HepG2 (cell line): ENCODE data around the gene SASH3. TPM values are rescaled to one million over a fixed set of nuclear protein-coding genes. Genes with fewer than 3 reads are reported as not detected.
A peak's percentile ranks its signal among the peaks of the same experiment; 100 is the strongest.

ENCODE experiments used
- ATAC-seq: fragments of 200-7000 bp; cut with Tn5 transposase; 3 replicates; pipeline ENCODE4 v1.9.1; 2020; ENCODE audit warnings: mild to moderate bottlenecking, moderate library complexity
- BruUV-seq: library from RNA; stranded (reverse); fragments of 400-500 nt; replicated peaks from 2 replicates; lab custom pipeline; 2021; lab: Mats Ljungman, UMichigan
- CTCF ChIA-PET: fragments of 300-600 bp; formaldehyde crosslinking; extraction: SDS; loops from one replicate; lab custom pipeline; 2021; ENCODE audit warnings: low total read pairs, inconsistent platforms, low intra/inter-chr PET ratio; lab: Yijun Ruan, JAX
- POLR2A ChIA-PET: fragments of 350-600 bp; sonication (Branson Sonifier 250); formaldehyde crosslinking; loops from one replicate; lab custom pipeline; 2020; ENCODE audit warnings: antibody characterized with exemption, inconsistent platforms; lab: Yijun Ruan, JAX
- DNase-seq: peaks from one replicate; pipeline ENCODE4 v3.0.0-alpha.2; 2015; ENCODE audit warnings: low spot score
- FAIRE-seq: peaks from 3 replicates; lab custom pipeline; 2011; peaks lifted over from hg19 to GRCh38; lab: Jason Lieb, UNC
- H2AFZ ChIP-seq: one replicate; pipeline ENCODE4 v1.6.1; 2011; ENCODE audit warnings: low read length, inconsistent platforms
- H3K27ac ChIP-seq: fragments of 300-600 bp; 3 replicates; pipeline ENCODE4 v1.8.0; 2011; ENCODE audit warnings: mixed run types, mild to moderate bottlenecking, mixed read lengths, low read length, inconsistent platforms; ENCODE audit not compliant: insufficient read depth; ENCODE audit errors: extremely low read length
- H3K27me3 ChIP-seq, 2 experiments: fragments of 200-600 bp in 1 of 2; 2 replicates in 1 of 2; 3 replicates in 1 of 2; pipeline versions ENCODE4 v1.6.0 to v1.8.0; 2011; ENCODE audit warnings: low read length in 2 of 2, mild to moderate bottlenecking in 2 of 2, moderate library complexity in 2 of 2, inconsistent platforms in 1 of 2; ENCODE audit not compliant: insufficient read depth in 2 of 2, control insufficient read depth in 1 of 2
- H3K36me3 ChIP-seq, 2 experiments: fragments of 200-600 bp in 1 of 2; replicated peaks in 1 of 2; 2 replicates in 1 of 2; 3 replicates in 1 of 2; pipeline versions ENCODE4 v1.5.1 to v1.8.0; 2011; ENCODE audit warnings: low read length in 2 of 2, inconsistent platforms in 1 of 2; ENCODE audit not compliant: insufficient read depth in 2 of 2, control insufficient read depth in 1 of 2
- H3K4me1 ChIP-seq: 2 replicates; pipeline ENCODE4 v1.5.1; 2012; ENCODE audit warnings: low read length, inconsistent platforms; ENCODE audit not compliant: insufficient read depth
- H3K4me2 ChIP-seq: 2 replicates; pipeline ENCODE4 v1.6.0; 2011; ENCODE audit warnings: low read depth, low read length, inconsistent platforms
- H3K4me3 ChIP-seq, 3 experiments: fragments of 200-600 bp in 1 of 3; sonication (generic), shearing (Covaris generic) in 1 of 3; replicated peaks in 1 of 3; 2 replicates each; pipeline ENCODE4 v1.5.1; 2011 to 2016; ENCODE audit warnings: low read length in 3 of 3, inconsistent platforms in 2 of 3, low read depth in 2 of 3, mild to moderate bottlenecking in 2 of 3, control low read depth in 1 of 3, mixed read lengths in 1 of 3; ENCODE audit not compliant: insufficient read depth in 1 of 3
- H3K79me2 ChIP-seq: one replicate; pipeline ENCODE4 v1.6.1; 2011; ENCODE audit warnings: low read length, inconsistent platforms; ENCODE audit not compliant: insufficient read depth
- H3K9ac ChIP-seq: 2 replicates; pipeline ENCODE4 v1.6.0; 2011; ENCODE audit warnings: mild to moderate bottlenecking, low read depth, low read length, inconsistent platforms; ENCODE audit not compliant: insufficient read depth
- H3K9me3 ChIP-seq: 2 replicates; pipeline ENCODE4 v1.5.1; 2012; ENCODE audit warnings: mild to moderate bottlenecking, low read length
- H4K20me1 ChIP-seq: 2 replicates; pipeline ENCODE4 v1.6.0; 2011; ENCODE audit warnings: inconsistent platforms, mild to moderate bottlenecking, low read length, moderate library complexity; ENCODE audit not compliant: insufficient read depth
- ARNT2 ChIP-seq: sonication (generic); formaldehyde crosslinking; IDR thresholded peaks from 2 replicates; pipeline ENCODE4 v1.8.0; 2022; ENCODE audit warnings: mild to moderate bottlenecking, low read depth, missing genetic modification reagents, moderate library complexity
- ATF7-NPFF ChIP-seq: sonication (generic); formaldehyde crosslinking; IDR thresholded peaks from 2 replicates; pipeline ENCODE4 v1.8.1; 2023; ENCODE audit warnings: mild to moderate bottlenecking, low read depth, missing genetic modification reagents, moderate library complexity
- BCL6 ChIP-seq: IDR thresholded peaks from 2 replicates; pipeline ENCODE4 v1.6.1; 2016; ENCODE audit warnings: missing genetic modification reagents, missing compliant biosample characterization
- CCDC6 ChIP-seq: sonication (generic); formaldehyde crosslinking; IDR thresholded peaks from 2 replicates; pipeline ENCODE4 v1.8.1; 2022; ENCODE audit warnings: mild to moderate bottlenecking, missing genetic modification reagents, moderate library complexity
- DNMT3B ChIP-seq: conservative IDR thresholded peaks from 2 replicates; pipeline ENCODE4 v1.6.1; 2016; ENCODE audit warnings: missing biosample characterization, control low read depth
- HDAC1 ChIP-seq: sonication (generic); formaldehyde crosslinking; IDR thresholded peaks from 2 replicates; pipeline ENCODE4 v1.5.1; 2020; ENCODE audit warnings: mild to moderate bottlenecking, missing genetic modification reagents
- KDM5B ChIP-seq: sonication (generic); formaldehyde crosslinking; IDR thresholded peaks from 2 replicates; pipeline ENCODE4 v1.4.0; 2020; ENCODE audit warnings: missing genetic modification reagents, mild to moderate bottlenecking, borderline replicate concordance
- MYC ChIP-seq: sonication (generic); formaldehyde crosslinking; IDR thresholded peaks from 2 replicates; pipeline ENCODE4 v1.9.0; 2021; ENCODE audit warnings: missing genetic modification reagents, borderline replicate concordance
- NR2F1 ChIP-seq, 2 experiments: fragments of 450-650 bp in 1 of 2; formaldehyde crosslinking in 1 of 2; IDR thresholded peaks; 2 replicates each; pipeline versions ENCODE4 v1.5.0 to v1.6.1; 2016 to 2020; ENCODE audit warnings: mild to moderate bottlenecking in 1 of 2, missing compliant biosample characterization in 1 of 2, missing genetic modification reagents in 1 of 2, moderate library complexity in 1 of 2
- PHF8 ChIP-seq: sonication (generic); formaldehyde crosslinking; IDR thresholded peaks from 2 replicates; pipeline ENCODE4 v1.5.0; 2020; ENCODE audit warnings: missing genetic modification reagents
- RARA ChIP-seq: IDR thresholded peaks from 2 replicates; pipeline ENCODE4 v1.6.1; 2016; ENCODE audit warnings: missing genetic modification reagents, missing compliant biosample characterization
- RBAK ChIP-seq: sonication (generic); formaldehyde crosslinking; IDR thresholded peaks from 2 replicates; pipeline ENCODE4 v1.5.1; 2020; ENCODE audit warnings: mild to moderate bottlenecking, missing genetic modification reagents
- RXRA ChIP-seq: sonication (generic); formaldehyde crosslinking; IDR thresholded peaks from 2 replicates; pipeline ENCODE4 v1.5.1; 2020; ENCODE audit warnings: missing genetic modification reagents
- SNAI1 ChIP-seq: sonication (generic); formaldehyde crosslinking; IDR thresholded peaks from 2 replicates; pipeline ENCODE4 v1.5.0; 2020; ENCODE audit warnings: mild to moderate bottlenecking, missing genetic modification reagents, borderline replicate concordance
- SSRP1 ChIP-seq: IDR thresholded peaks from 2 replicates; pipeline ENCODE4 v1.6.1; 2016; ENCODE audit warnings: control low read depth
- ZNF292 ChIP-seq: sonication (generic); formaldehyde crosslinking; IDR thresholded peaks from 2 replicates; pipeline ENCODE4 v1.8.1; 2022; ENCODE audit warnings: mild to moderate bottlenecking, low read depth, missing genetic modification reagents, borderline replicate concordance
- ZNF75D ChIP-seq: sonication (generic); formaldehyde crosslinking; IDR thresholded peaks from 2 replicates; pipeline ENCODE4 v1.8.1; 2023; ENCODE audit warnings: missing genetic modification reagents, mild to moderate bottlenecking, borderline replicate concordance
- WGBS: methylation state at CpG from one replicate; pipeline ENCODE4 v1.1.6; 2017; ENCODE audit warnings: low lambda C conversion rate; 5-methylcytosine and 5-hydroxymethylcytosine counted together
- in situ Hi-C: cut with HindIII; loops from 2 replicates; pipeline ENCODE4 v1.10.0; 2017; ENCODE audit warnings: low pct_unique_long_range_greater_than_20kb; ENCODE audit not compliant: extremely low pct_ligation_motif_present
- intact Hi-C: fragments of 100-400 bp; cut with micrococcal nuclease; formaldehyde crosslinking; loops from one replicate; pipeline ENCODE4 v1.10.0; 2022; ENCODE audit not compliant: unreplicated experiment
- polyA plus RNA-seq, 8 experiments: library from polyadenylated mRNA; depleted of rRNA in 3 of 8; stranded (reverse) in 7 of 8; unstranded in 1 of 8; fragments of >200 nt; fragmentation: Illumina TruSeq in 4 of 8; extraction: Trizol in 4 of 8; gene quantifications; 2 replicates each; pipeline versions ENCODE4 v1.2.1 to v1.2.3, GENCODE V29; 2011 to 2016; ENCODE audit warnings: low read depth in 4 of 8, missing spikeins in 1 of 8, mixed read lengths in 1 of 8; ENCODE audit not compliant: insufficient read depth in 1 of 8
- total RNA-seq, 5 experiments: library from RNA; depleted of rRNA; stranded (reverse); fragments of >200 nt; fragmentation: Illumina TruSeq; extraction: Trizol; gene quantifications; 2 replicates each; pipeline ENCODE4 v1.2.3, GENCODE V29; 2016; ENCODE audit warnings: low read depth in 1 of 5
- TF ChIP-seq, protein P1 (sequence below): sonication (generic); formaldehyde crosslinking; IDR thresholded peaks from 2 replicates; pipeline ENCODE4 v1.5.1; 2020; ENCODE audit warnings: mild to moderate bottlenecking, moderate library complexity, missing genetic modification reagents
- TF ChIP-seq, protein P2 (sequence below): IDR thresholded peaks from 2 replicates; pipeline ENCODE4 v1.6.1; 2012; ENCODE audit warnings: inconsistent platforms
- TF ChIP-seq, protein P3 (sequence below): sonication (generic); formaldehyde crosslinking; IDR thresholded peaks from 2 replicates; pipeline ENCODE4 v1.4.0; 2020; ENCODE audit warnings: missing genetic modification reagents
- TF ChIP-seq, protein P4 (sequence below): IDR thresholded peaks from 2 replicates; pipeline ENCODE4 v1.6.1; 2016; ENCODE audit warnings: mild to moderate bottlenecking, missing biosample characterization, missing genetic modification reagents

The SASH3 gene
- total and polyA plus RNA-seq, 2 of the 13 experiments (the other 11 are each of a cell fraction or from before 2014, with no cell fraction given) = 0.08 TPM; not detected in 1

DNA sequence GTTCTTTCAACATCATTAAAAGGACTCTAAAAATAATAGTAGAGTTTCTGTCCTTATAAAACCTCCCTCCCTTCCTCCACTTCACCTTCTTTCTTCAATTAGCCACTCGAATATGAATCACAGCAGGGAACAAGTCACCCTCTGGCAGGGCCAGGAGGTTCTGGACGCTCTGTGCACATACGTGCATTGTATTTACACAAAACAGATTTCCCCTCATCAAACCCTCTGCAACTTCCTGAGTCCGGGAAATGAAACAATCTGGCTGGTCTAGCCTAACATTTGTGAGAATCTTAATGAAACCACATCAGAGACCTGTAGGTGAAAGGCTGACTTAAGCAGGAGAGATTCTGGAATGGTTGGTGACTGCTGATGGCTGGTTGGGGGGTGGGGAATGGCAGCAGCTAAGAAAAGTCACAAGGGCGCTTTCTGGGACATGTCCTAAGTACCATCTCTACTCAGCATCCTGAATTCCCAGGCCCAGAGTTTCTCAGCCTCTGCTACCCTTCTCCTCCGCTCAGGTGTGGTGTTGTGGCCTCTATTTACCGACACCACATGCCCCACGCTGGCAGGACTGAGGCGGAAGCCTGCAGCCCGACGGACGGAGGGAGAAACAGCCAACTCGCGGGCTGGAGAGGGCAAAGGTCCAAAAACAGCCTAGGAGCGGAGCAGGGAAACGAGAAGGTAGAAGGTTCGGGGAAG, 62.9 kb downstream of the SASH3 start (continued):
- TF ChIP-seq, protein P1, sequence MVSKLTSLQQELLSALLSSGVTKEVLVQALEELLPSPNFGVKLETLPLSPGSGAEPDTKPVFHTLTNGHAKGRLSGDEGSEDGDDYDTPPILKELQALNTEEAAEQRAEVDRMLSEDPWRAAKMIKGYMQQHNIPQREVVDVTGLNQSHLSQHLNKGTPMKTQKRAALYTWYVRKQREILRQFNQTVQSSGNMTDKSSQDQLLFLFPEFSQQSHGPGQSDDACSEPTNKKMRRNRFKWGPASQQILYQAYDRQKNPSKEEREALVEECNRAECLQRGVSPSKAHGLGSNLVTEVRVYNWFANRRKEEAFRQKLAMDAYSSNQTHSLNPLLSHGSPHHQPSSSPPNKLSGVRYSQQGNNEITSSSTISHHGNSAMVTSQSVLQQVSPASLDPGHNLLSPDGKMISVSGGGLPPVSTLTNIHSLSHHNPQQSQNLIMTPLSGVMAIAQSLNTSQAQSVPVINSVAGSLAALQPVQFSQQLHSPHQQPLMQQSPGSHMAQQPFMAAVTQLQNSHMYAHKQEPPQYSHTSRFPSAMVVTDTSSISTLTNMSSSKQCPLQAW (CRISPR knock-in tag) = no peak
- TF ChIP-seq MYC (peak; percentile 66; the same call in 1 of the 2 replicates), ATF7-NPFF (no peak), DNMT3B (CRISPR knock-in tag) (no peak), NR2F1 (CRISPR knock-in tag; IDR thresholded peaks at IDR 0.05) (no peak), SNAI1 (CRISPR knock-in tag) (no peak), ZNF292 (CRISPR knock-in tag) (0 out of 2 replicates have a peak, but pooled peaks have one; percentile 28), RARA (CRISPR knock-in tag) (no peak), CCDC6 (no peak)
- TF ChIP-seq, protein P2, sequence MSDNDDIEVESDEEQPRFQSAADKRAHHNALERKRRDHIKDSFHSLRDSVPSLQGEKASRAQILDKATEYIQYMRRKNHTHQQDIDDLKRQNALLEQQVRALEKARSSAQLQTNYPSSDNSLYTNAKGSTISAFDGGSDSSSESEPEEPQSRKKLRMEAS = peak; percentile 70
- TF ChIP-seq, all 625 proteins: peak for 15

DNA sequence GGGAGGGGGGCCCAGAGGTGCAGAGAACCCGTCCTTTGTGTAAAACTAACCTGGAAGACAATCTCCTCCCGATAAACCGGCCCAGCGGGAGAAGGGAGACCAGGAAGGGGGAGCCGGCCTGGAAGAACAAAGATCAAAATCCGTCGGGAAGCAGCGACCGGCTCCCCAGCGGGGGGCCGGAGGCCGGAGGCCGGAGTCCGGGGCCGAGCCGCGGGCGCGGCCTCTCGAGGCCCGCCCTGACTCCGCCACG, 63.4 kb downstream of the SASH3 start:
- FAIRE-seq = no peak
- ChIA-PET CTCF (no interaction called here), POLR2A (no interaction called here)
- DNase-seq = no peak
- no peak overlapping the region for H2AFZ ChIP-seq
- 0% methylated on average over 1 of the region's 23 CpGs for WGBS
- peak overlapping the region; percentile 65 to 81 (median 77) for H3K4me3 ChIP-seq
- H3K27me3 ChIP-seq = no peaks in the 10 kb centered on the region
- in situ Hi-C loops = loop anchor here (10.0 kb wide), 1 partner anchor 62 kb away; the partner anchor contains the start of gene UTP14A
- H3K36me3 ChIP-seq = peaks cover 1 to 15% of the 10 kb centered on the region in 2 experiments; a peak in 1 of 5 replicates
- no peaks in the 10 kb centered on the region for H3K9me3 ChIP-seq
- H4K20me1 ChIP-seq = no peaks in the 10 kb centered on the region
- H3K4me1 ChIP-seq = peaks cover 52% of the 10 kb centered on the region
- no TSS peak for BruUV-seq
- intact Hi-C loops = loop anchor here (10.0 kb wide), 1 partner anchor 62 kb away; the partner anchor contains the start of gene UTP14A
- H3K27ac ChIP-seq = peak overlapping the region; percentile 73
- ATAC-seq = no peak
- H3K9ac ChIP-seq = peak overlapping the region; percentile 76
- peaks cover 39% of the 10 kb centered on the region for H3K79me2 ChIP-seq
- H3K4me2 ChIP-seq = peak overlapping the region; percentile 83
- TF ChIP-seq BCL6 (no peak), PHF8 (peak; percentile 52), SSRP1 (CRISPR knock-in tag) (no peak), RXRA (CRISPR knock-in tag) (no peak), RBAK (CRISPR knock-in tag) (no peak), KDM5B (CRISPR knock-in tag) (0 out of 2 replicates have a peak, but pooled peaks have one; percentile 42), ARNT2 (CRISPR knock-in tag) (0 out of 2 replicates have a peak, but pooled peaks have one; percentile 22), HDAC1 (CRISPR knock-in tag) (peak; percentile 25; the same call in 1 of the 2 replicates), ZNF75D (CRISPR knock-in tag) (no peak)
- TF ChIP-seq, protein P3, sequence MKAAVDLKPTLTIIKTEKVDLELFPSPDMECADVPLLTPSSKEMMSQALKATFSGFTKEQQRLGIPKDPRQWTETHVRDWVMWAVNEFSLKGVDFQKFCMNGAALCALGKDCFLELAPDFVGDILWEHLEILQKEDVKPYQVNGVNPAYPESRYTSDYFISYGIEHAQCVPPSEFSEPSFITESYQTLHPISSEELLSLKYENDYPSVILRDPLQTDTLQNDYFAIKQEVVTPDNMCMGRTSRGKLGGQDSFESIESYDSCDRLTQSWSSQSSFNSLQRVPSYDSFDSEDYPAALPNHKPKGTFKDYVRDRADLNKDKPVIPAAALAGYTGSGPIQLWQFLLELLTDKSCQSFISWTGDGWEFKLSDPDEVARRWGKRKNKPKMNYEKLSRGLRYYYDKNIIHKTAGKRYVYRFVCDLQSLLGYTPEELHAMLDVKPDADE (CRISPR knock-in tag) = no peak
- TF ChIP-seq, protein P4, sequence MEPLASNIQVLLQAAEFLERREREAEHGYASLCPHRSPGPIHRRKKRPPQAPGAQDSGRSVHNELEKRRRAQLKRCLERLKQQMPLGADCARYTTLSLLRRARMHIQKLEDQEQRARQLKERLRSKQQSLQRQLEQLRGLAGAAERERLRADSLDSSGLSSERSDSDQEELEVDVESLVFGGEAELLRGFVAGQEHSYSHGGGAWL = no peak
